GM12874 (cell line): ENCODE data around the gene GALP.

Experiments
- CTCF ChIP-seq: IDR thresholded peaks from 2 replicates; pipeline ENCODE4 v1.5.1; 2011; ENCODE audit warnings: low read depth, mild to moderate bottlenecking, control low read depth, low read length, moderate library complexity; ENCODE audit not compliant: insufficient read depth

GALP gene

GRCh38 chr19:56142087-56142787, 33.6 kb upstream of the GALP start:
- no peak for TF ChIP-seq CTCF

- TF ChIP-seq CTCF: no peak
Observed at GRCh38 chr19:56142897-56143434, 32.8 kb upstream of the GALP start.

- TF ChIP-seq CTCF: no peak
Observed at GRCh38 chr19:56144376-56144775, 31.4 kb upstream of the GALP start.

GRCh38 chr19:56144831-56145230, 31.0 kb upstream of the GALP start:
- TF ChIP-seq CTCF: no peak

GRCh38 chr19:56145698-56146097, 30.1 kb upstream of the GALP start:
- no peak for TF ChIP-seq CTCF

- no peak for TF ChIP-seq CTCF
Observed at GRCh38 chr19:56146904-56147303, 28.9 kb upstream of the GALP start.

GRCh38 chr19:56147307-56147706, 28.5 kb upstream of the GALP start:
- no peak for TF ChIP-seq CTCF

- no peak for TF ChIP-seq CTCF
Observed at GRCh38 chr19:56148096-56148495, 27.7 kb upstream of the GALP start.
